Small intestine (tissue), 7 donors: ENCODE measurements around the gene ZNF367. TPM values are rescaled to one million over a fixed set of nuclear protein-coding genes. Genes with fewer than 3 reads are reported as not detected.

ENCODE experiments used
- DNase-seq, 2 donors: peaks; one replicate each; pipeline versions ENCODE4 v3.0.0 to v3.0.0-alpha.2; 2013
- FAIRE-seq: peaks from 2 replicates; lab custom pipeline; 2012; peaks lifted over from hg19 to GRCh38; lab: Jason Lieb, UNC
- H3K27ac ChIP-seq, 3 donors: one replicate each; pipeline ENCODE4 v1.5.1; 2013; ENCODE audit warnings: low read length in 2 of 3, mild to moderate bottlenecking in 2 of 3, control low read depth in 1 of 3, inconsistent platforms in 1 of 3, low read depth in 1 of 3, moderate library complexity in 1 of 3
- H3K27me3 ChIP-seq, 3 donors: one replicate each; pipeline ENCODE4 v1.6.1; 2013; ENCODE audit warnings: low read length in 3 of 3, inconsistent platforms in 1 of 3; ENCODE audit not compliant: control insufficient read depth in 3 of 3, insufficient read depth in 3 of 3
- H3K36me3 ChIP-seq, 3 donors: one replicate each; pipeline ENCODE4 v1.6.1; 2013; ENCODE audit warnings: low read length in 3 of 3, inconsistent platforms in 1 of 3, low read depth in 1 of 3, mild to moderate bottlenecking in 1 of 3, moderate library complexity in 1 of 3; ENCODE audit not compliant: control insufficient read depth in 3 of 3, insufficient read depth in 2 of 3
- H3K4me1 ChIP-seq, 3 donors: one replicate each; pipeline ENCODE4 v1.6.1; 2013; ENCODE audit warnings: low read length in 2 of 3, inconsistent platforms in 1 of 3, low read depth in 1 of 3, mild to moderate bottlenecking in 1 of 3, moderate library complexity in 1 of 3; ENCODE audit not compliant: control insufficient read depth in 3 of 3, insufficient read depth in 2 of 3
- H3K4me3 ChIP-seq, 3 donors: one replicate each; pipeline ENCODE4 v1.5.1; 2013; ENCODE audit warnings: low read length in 3 of 3, control low read depth in 1 of 3, inconsistent platforms in 1 of 3, low read depth in 1 of 3, mild to moderate bottlenecking in 1 of 3, moderate library complexity in 1 of 3
- H3K9me3 ChIP-seq, 2 donors: one replicate each; pipeline ENCODE4 v1.6.1; 2013; ENCODE audit warnings: low read depth in 1 of 2, low read length in 1 of 2; ENCODE audit not compliant: control insufficient read depth in 2 of 2, insufficient read depth in 1 of 2
- WGBS, 3 donors: extraction: QIAGEN DNeasy Blood & Tissue Kit; methylation state at CpG; one replicate each; pipeline ENCODE4 v1.1.7; 2013; 5-methylcytosine and 5-hydroxymethylcytosine counted together
- polyA plus RNA-seq, 4 donors: library from polyadenylated mRNA; stranded (reverse) in 3 of 4; unstranded in 1 of 4; fragments of 200-250 nt in 3 of 4; fragments of 120-200 nt in 1 of 4; gene quantifications; one replicate each; pipeline versions ENCODE4 v1.2.1 to v1.2.3, GENCODE V29; 2013
- donor health status: healthy with polysubstance abuse.
- donor health status: control.
- donor health status: control.
- donor health status: Bipolar disorder and iron deficiency.
- donor health status: healthy.

ZNF367 gene
- polyA plus RNA-seq, 4 donors = 0.54 to 6.8 (median 3.0) TPM

DNA sequence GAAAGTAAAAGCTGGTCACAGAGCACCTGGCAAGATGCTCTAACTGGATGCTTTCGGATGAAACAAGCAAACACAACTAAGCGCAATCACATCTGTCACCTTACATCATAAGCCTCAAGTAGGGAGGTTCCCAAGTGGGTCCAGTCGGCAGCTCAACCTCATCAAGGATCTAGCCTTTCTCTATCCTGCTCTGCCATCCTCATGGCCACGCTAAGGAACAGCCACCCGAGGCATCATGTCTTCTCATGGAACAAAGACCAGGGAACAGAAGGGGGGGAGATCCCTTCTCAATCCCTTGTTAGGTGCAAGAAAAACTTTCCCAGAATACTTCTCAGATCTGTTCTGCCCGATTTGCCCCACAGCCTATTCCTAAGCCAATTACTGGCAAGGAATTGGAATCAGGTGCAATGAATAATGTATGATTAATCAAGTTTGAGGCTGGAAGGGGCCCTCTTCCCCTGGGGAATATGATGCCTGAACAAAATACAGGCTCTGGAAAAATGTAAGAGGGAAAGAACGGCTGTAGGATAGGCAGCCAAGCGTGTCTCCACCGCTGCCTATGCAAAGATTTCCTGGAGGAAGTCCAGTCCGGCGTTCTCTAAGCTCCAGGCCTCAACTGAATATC, 30.5 kb upstream of the ZNF367 start:
- 84 to 87% (median 84%) methylated on average over 11 of the region's 11 CpGs for WGBS, 3 donors

DNA sequence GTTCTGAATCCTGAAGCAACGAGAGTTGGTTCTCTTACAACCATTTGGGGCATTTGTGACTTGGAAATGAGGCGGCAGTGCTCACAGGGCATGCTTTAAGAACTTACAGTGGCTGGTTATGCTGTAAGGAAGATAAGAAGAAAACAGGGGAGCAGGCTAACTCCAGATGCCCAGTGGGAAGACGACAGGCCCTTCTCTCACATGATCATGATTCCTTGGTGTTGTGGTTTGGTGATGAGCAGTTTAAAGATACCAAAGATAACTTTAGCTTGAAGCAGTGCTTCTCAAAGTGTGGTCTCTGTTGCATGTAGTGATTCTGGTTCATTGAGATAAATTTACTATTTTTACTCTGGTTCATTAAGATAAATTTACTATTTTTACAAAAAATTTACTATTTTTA, 29.2 kb upstream of the ZNF367 start:
- Histone ChIP-seq H3K36me3 (no peaks in the 10 kb centered on the region), H3K4me3 (no peak overlapping the region), H3K27ac (no peak overlapping the region), H3K9me3 (no peaks in the 10 kb centered on the region), H3K4me1 (peaks cover 0 to 11% (median 0%) of the 10 kb centered on the region in 3 donors), H3K27me3 (peaks cover 0 to 24% (median 0%) of the 10 kb centered on the region in 3 donors)
- no peak for FAIRE-seq
- WGBS, 3 donors = 79 to 82% (median 80%) methylated on average over 3 of the region's 3 CpGs
- DNase-seq = no peak

More for the DNA sequence above, 30.5 kb upstream of the ZNF367 start:
- H3K36me3 ChIP-seq = no peaks in the 10 kb centered on the region
- peaks cover 0 to 24% (median 0%) of the 10 kb centered on the region in 3 donors for H3K27me3 ChIP-seq
- H3K4me1 ChIP-seq = peaks cover 0 to 11% (median 0%) of the 10 kb centered on the region in 3 donors
- no peak for FAIRE-seq
- H3K4me3 ChIP-seq = no peak overlapping the region
- no peak overlapping the region for H3K27ac ChIP-seq
- DNase-seq = no peak
- no peaks in the 10 kb centered on the region for H3K9me3 ChIP-seq

- 81 to 85% (median 81%) methylated on average over 3 of the region's 3 CpGs for WGBS, 3 donors
- H3K27me3 ChIP-seq = no peaks in the 10 kb centered on the region
- no peaks in the 10 kb centered on the region for H3K4me1 ChIP-seq
- FAIRE-seq (no peak), DNase-seq (no peak)
- no peaks in the 10 kb centered on the region for H3K9me3 ChIP-seq
- no peaks in the 10 kb centered on the region for H3K36me3 ChIP-seq
- H3K27ac ChIP-seq = no peak overlapping the region
- no peak overlapping the region for H3K4me3 ChIP-seq
Measured at GRCh38 chr9:96442491-96442890, 24.3 kb upstream of the ZNF367 start.

GRCh38 chr9:96441798-96442445, 23.8 kb upstream of the ZNF367 start:
- no peaks in the 10 kb centered on the region for H3K36me3 ChIP-seq
- H3K27ac ChIP-seq = no peak overlapping the region
- H3K4me3 ChIP-seq = no peak overlapping the region
- no peak for FAIRE-seq
- no peaks in the 10 kb centered on the region for H3K4me1 ChIP-seq
- 86 to 91% (median 89%) methylated on average over 5 of the region's 5 CpGs for WGBS, 3 donors
- no peaks in the 10 kb centered on the region for H3K9me3 ChIP-seq
- peak; percentile 38 to 68 for DNase-seq
- no peaks in the 10 kb centered on the region for H3K27me3 ChIP-seq

- FAIRE-seq (no peak), DNase-seq (no peak)
- H3K4me3 ChIP-seq = no peak overlapping the region
Measured at GRCh38 chr9:96440671-96441199, 22.6 kb upstream of the ZNF367 start.

GRCh38 chr9:96437454-96437853, 19.3 kb upstream of the ZNF367 start:
- 95 to 98% (median 95%) methylated on average over 7 of the region's 7 CpGs for WGBS, 3 donors
- Histone ChIP-seq H3K4me3 (no peak overlapping the region), H3K4me1 (no peaks in the 10 kb centered on the region), H3K36me3 (no peaks in the 10 kb centered on the region), H3K9me3 (peaks cover 0 to 5% of the 10 kb centered on the region in 2 donors), H3K27me3 (no peaks in the 10 kb centered on the region), H3K27ac (no peak overlapping the region)
- no peak for DNase-seq
- FAIRE-seq = no peak

More at GRCh38 chr9:96440671-96441199, 22.6 kb upstream of the ZNF367 start:
- WGBS, 3 donors = 89 to 93% (median 90%) methylated on average over 5 of the region's 5 CpGs
- Histone ChIP-seq H3K9me3 (no peaks in the 10 kb centered on the region), H3K4me1 (no peaks in the 10 kb centered on the region), H3K27ac (no peak overlapping the region), H3K27me3 (no peaks in the 10 kb centered on the region), H3K36me3 (no peaks in the 10 kb centered on the region)

DNA sequence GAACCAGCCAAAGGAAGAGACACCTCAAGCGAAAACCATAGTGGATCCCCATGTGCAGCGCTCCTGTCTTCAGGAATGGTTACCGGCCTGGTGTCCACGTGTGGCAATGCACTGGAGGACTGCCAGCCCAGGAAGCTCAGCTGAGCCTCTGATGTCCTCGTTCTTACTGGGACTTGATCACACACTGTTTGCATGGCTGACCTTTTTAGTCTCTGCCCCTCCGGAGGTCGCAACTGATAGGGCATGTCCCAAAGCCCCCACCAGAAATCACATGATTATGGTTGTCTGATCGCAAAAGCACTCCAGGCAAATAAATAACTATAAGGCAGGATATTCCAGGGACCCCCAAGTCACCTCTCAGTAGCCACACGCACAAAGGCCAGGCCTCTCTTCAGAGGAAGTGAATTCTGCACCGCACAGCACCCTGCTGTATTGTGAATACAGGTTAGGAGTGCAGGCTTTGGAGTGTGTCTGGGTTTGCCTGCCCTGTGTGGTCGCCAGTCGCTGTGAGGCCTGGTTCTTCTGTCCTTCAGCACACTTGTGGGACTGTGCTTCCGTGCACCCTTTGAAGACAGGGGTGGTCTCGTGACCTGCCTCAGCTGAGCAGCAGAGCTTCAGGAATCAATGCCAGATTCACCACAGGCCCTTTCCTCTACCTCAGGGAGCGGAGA, 18.4 kb upstream of the ZNF367 start:
- WGBS, 3 donors = 82 to 89% (median 86%) methylated on average over 15 of the region's 15 CpGs
- no peaks in the 10 kb centered on the region for H3K27me3 ChIP-seq
- peaks cover 0 to 5% of the 10 kb centered on the region in 2 donors for H3K9me3 ChIP-seq
- DNase-seq (no peak), FAIRE-seq (no peak)
- H3K27ac ChIP-seq = no peak overlapping the region
- H3K4me1 ChIP-seq = no peaks in the 10 kb centered on the region
- no peaks in the 10 kb centered on the region for H3K36me3 ChIP-seq
- H3K4me3 ChIP-seq = no peak overlapping the region

DNA sequence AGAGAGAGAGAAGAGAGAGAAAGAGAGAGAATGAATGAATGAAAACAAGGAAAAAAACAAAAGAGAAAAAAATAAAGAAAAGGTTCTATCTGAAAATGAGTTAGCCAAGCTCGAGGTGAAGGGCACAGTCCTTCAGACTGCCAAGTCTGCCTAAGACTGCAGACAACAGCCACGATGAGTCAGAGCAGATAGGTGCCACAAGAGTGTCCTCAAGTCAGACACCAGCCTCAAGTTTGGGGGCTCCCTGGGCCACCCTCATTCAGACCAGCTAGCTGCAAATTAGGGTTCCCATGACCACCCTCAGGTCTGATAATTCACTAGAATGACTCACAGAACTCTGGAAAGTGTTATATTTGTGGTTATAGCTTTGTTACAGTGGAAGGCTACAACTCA, 17.9 kb upstream of the ZNF367 start:
- H3K9me3 ChIP-seq = peaks cover 0 to 5% of the 10 kb centered on the region in 2 donors
- H3K27ac ChIP-seq = no peak overlapping the region
- no peak for DNase-seq
- H3K4me1 ChIP-seq = no peaks in the 10 kb centered on the region
- H3K4me3 ChIP-seq = no peak overlapping the region
- FAIRE-seq = no peak
- WGBS, 3 donors = 70 to 78% (median 77%) methylated on average over 2 of the region's 2 CpGs
- no peaks in the 10 kb centered on the region for H3K27me3 ChIP-seq
- no peaks in the 10 kb centered on the region for H3K36me3 ChIP-seq
